Right lobe of liver (tissue), 6 donors: Measurements from ENCODE around the gene DDR2. TPM values are rescaled to one million over a fixed set of nuclear protein-coding genes. Genes with fewer than 3 reads are reported as not detected.
"Not testable (repeated sequence)": the region's sequence is repeated elsewhere in the genome, so short reads cannot be mapped to it uniquely, and the experiment has no call there.

ENCODE experiments used
- ATAC-seq, 4 donors: fragments of 200-7000 bp; cut with Tn5 transposase; one replicate each; pipeline ENCODE4 v1.9.1; 2020; ENCODE audit warnings: mild to moderate bottlenecking in 4 of 4, moderate library complexity in 4 of 4
- DNase-seq, 3 donors: peaks; one replicate each; pipeline ENCODE4 v3.0.0-alpha.2; 2020
- H3K27ac ChIP-seq, 3 donors: fragments of 200-600 bp; one replicate each; pipeline ENCODE4 v1.8.0; 2022
- H3K27me3 ChIP-seq, 2 donors: fragments of 200-600 bp; one replicate each; pipeline ENCODE4 v1.8.0; 2022
- H3K36me3 ChIP-seq, 4 donors: fragments of 200-600 bp; sonication (generic) in 1 of 4; one replicate each; pipeline versions ENCODE4 v1.5.1 to v1.8.0; 2017 to 2022; ENCODE audit warnings: control low read depth in 1 of 4
- H3K4me1 ChIP-seq, 4 donors: fragments of 200-600 bp; sonication (generic) in 1 of 4; one replicate each; pipeline versions ENCODE4 v1.5.1 to v1.8.0; 2017 to 2022; ENCODE audit warnings: control low read depth in 1 of 4
- H3K4me3 ChIP-seq, 3 donors: fragments of 200-600 bp; one replicate each; pipeline ENCODE4 v1.8.0; 2022
- H3K9me3 ChIP-seq, 4 donors: fragments of 200-600 bp; sonication (generic) in 1 of 4; one replicate each; pipeline versions ENCODE4 v1.5.1 to v1.8.0; 2017 to 2022; ENCODE audit warnings: control low read depth in 1 of 4
- POLR2A ChIP-seq: fragments of 450-650 bp; IDR thresholded peaks from one replicate; pipeline ENCODE4 v1.6.1; 2017; ENCODE audit warnings: antibody characterized with exemption, mild to moderate bottlenecking
- WGBS: methylation state at CpG from one replicate; pipeline ENCODE4 v1.1.6; 2018; ENCODE audit warnings: low coverage, low lambda C conversion rate; ENCODE audit not compliant: insufficient coverage; ENCODE audit errors: missing lambda C conversion rate; 5-methylcytosine and 5-hydroxymethylcytosine counted together
- intact Hi-C, 2 donors: fragments of 100-400 bp; cut with DNase I; formaldehyde crosslinking; loops; one replicate each; pipeline versions ENCODE4 v1.11.2 to v1.14.1; 2022
- total RNA-seq, 6 experiments: library from RNA; depleted of rRNA in 2 of 6; stranded (reverse); fragments of >200 nt in 2 of 6; fragmentation: NEBNext Ultra II Directional in 3 of 6; extraction: Animal tissue kit (Norgen Biotek cat#: 25700) in 3 of 6; gene quantifications; one replicate each; pipeline versions ENCODE4 v1.1.0 to v1.2.4, GENCODE V29; 2016 to 2023
- TF ChIP-seq, protein P1 (sequence below), 4 donors: fragments of 200-600 bp in 3 of 4; fragments of 450-650 bp in 1 of 4; IDR thresholded peaks; one replicate each; pipeline versions ENCODE4 v1.5.1 to v1.8.0; 2016 to 2022; ENCODE audit warnings: antibody characterized with exemption in 4 of 4, mild to moderate bottlenecking in 2 of 4
- donor health status: DM: no; HTN: yes; CAD: no.
- donor health status: DM: no; HTN: no; CAD: no.
- donor health status: DM: no; HTN: no; CAD: no.
- donor health status: DM: no; HTN: yes; CAD: no.
- donor health status: DM: no; HTN: yes; CAD: no.

The DDR2 gene
- total RNA-seq, 6 experiments from 2014 or later: 2.7 to 4.7 (median 3.1) TPM

DNA sequence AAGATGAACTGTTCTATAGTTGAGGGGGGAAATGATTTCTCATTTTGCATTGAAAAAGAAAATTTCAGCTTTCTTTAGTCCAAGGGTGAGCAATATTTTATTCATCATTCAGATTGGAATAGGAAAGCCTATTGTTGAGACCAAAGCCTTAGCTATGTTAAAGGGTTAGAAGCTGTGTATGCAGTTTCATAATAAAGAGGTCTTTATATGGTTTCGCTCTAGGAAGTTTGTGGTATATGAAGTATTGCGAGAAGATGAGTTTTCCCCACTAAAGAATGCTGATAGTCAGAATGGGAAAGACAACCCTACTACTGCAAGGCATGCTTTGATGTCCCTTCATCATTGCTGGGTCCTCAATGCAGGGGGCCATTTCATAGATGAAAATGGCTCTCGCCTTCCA is 42.2 kb upstream of the DDR2 start:
- no peak for ATAC-seq
- no peak for DNase-seq
- H3K4me1 ChIP-seq: no peaks in the 10 kb centered on the region
- no peak overlapping the region for H3K27ac ChIP-seq
- no peak overlapping the region for H3K4me3 ChIP-seq
- TF ChIP-seq, protein P1, sequence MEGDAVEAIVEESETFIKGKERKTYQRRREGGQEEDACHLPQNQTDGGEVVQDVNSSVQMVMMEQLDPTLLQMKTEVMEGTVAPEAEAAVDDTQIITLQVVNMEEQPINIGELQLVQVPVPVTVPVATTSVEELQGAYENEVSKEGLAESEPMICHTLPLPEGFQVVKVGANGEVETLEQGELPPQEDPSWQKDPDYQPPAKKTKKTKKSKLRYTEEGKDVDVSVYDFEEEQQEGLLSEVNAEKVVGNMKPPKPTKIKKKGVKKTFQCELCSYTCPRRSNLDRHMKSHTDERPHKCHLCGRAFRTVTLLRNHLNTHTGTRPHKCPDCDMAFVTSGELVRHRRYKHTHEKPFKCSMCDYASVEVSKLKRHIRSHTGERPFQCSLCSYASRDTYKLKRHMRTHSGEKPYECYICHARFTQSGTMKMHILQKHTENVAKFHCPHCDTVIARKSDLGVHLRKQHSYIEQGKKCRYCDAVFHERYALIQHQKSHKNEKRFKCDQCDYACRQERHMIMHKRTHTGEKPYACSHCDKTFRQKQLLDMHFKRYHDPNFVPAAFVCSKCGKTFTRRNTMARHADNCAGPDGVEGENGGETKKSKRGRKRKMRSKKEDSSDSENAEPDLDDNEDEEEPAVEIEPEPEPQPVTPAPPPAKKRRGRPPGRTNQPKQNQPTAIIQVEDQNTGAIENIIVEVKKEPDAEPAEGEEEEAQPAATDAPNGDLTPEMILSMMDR (IDR thresholded peaks at IDR 0.05): no peak
- TF ChIP-seq POLR2A: no peak
- no peaks in the 10 kb centered on the region for H3K9me3 ChIP-seq
- WGBS: 96% methylated on average over 3 of the region's 3 CpGs
- no peaks in the 10 kb centered on the region for H3K27me3 ChIP-seq
- intact Hi-C loops: no loop called here
- H3K36me3 ChIP-seq: peaks cover 0 to 57% (median 7%) of the 10 kb centered on the region in 4 donors

DNA sequence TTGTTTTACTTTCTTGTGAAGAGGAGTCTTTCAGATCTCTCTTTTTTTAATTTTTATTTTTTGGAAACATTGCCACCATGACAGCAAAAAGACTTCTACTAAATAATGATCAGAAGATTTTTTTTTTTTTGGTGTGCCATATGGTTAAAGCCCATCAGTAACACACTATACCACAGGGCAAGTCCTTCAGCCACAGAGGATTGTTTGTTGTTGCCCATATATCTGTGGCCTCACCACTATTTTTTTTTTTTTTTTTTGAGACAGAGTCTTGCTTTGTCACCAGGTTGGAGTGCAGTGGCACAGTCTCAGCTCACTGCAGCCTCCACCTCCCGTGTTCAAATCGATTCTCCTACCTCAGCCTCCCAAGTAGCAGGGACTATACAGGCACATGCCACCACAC is 41.6 kb upstream of the DDR2 start:
- intact Hi-C loops: no loop called here
- no peaks in the 10 kb centered on the region for H3K9me3 ChIP-seq
- WGBS: no CpG with 5 or more reads among the region's 2 CpGs
- H3K4me3 ChIP-seq: no peak overlapping the region
- H3K27me3 ChIP-seq: no peaks in the 10 kb centered on the region
- peaks cover 0 to 57% (median 7%) of the 10 kb centered on the region in 4 donors for H3K36me3 ChIP-seq
- peaks cover 0 to under 1% (median 0%) of the 10 kb centered on the region in 4 donors for H3K4me1 ChIP-seq
- ATAC-seq: no peak
- H3K27ac ChIP-seq: no peak overlapping the region
- no peak for DNase-seq
- TF ChIP-seq, protein P1 (IDR thresholded peaks at IDR 0.05): no peak
- TF ChIP-seq POLR2A: no peak

DNA sequence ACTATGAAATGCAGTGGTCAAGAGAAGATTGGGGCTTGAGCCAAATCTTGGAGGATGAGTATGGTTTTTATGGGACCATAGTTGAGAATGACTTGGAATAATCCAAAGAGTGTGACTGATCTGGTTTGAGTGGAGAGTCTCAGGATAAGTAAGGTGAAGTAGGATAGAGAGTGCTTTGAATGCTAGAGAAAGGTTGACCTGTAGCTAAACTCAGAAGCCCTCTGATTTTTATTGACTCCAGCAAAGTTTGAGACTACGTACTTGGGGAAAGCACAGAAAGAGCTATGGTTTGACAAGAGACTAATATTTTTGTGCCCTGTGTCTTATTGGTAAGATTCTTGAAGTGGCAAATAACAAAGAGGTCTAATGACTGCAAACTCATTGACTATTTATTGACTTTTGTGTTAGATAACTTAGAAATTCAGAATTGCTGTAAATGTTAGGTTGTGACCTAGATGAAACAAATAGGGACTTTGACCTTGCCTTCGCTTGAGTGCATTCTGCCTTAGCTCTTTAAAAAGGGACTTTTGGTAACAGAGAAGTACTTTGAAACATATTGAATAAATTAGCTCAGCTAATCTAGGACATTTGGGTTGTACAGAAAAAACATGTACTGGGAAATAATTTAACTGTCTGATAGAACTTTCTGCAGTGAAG is 35.6 kb upstream of the DDR2 start:
- intact Hi-C loops: no loop called here
- H3K27ac ChIP-seq: peak overlapping the region; percentile 12 to 69 (median 65)
- peaks cover 0 to 31% (median 13%) of the 10 kb centered on the region in 4 donors for H3K36me3 ChIP-seq
- H3K4me1 ChIP-seq: peaks cover 0 to 23% (median 7%) of the 10 kb centered on the region in 4 donors
- DNase-seq (no peak), ATAC-seq (peak; percentile 90 to 94 (median 92))
- 24% methylated on average over 2 of the region's 2 CpGs for WGBS
- no peaks in the 10 kb centered on the region for H3K9me3 ChIP-seq
- no peaks in the 10 kb centered on the region for H3K27me3 ChIP-seq
- H3K4me3 ChIP-seq: no peak overlapping the region
- TF ChIP-seq, protein P1 (IDR thresholded peaks at IDR 0.05): no peak
- no peak for TF ChIP-seq POLR2A

DNA sequence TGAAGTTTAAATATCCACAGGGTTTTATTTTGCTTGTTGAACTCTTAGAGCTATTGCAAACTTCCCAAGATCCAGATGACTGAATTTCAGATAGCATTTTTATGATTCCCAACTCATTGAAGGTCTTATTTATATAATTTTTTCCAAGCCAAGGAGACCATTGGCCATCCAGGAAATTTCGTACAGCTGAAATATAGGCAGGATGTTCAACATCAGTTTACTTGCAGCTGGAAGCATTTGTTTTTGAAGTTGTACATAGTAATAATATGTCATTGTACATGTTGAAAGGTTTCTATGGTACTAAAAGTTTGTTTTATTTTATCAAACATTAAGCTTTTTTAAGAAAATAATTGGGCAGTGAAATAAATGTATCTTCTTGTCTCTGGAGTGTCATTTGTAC is 32.8 kb upstream of the DDR2 start:
- ATAC-seq: no peak
- intact Hi-C loops: no loop called here
- WGBS: 94% methylated on average over 1 of the region's 1 CpG
- TF ChIP-seq POLR2A: no peak
- TF ChIP-seq, protein P1 (IDR thresholded peaks at IDR 0.05): no peak
- no peak for DNase-seq
- Histone ChIP-seq H3K27ac (no peak overlapping the region), H3K27me3 (no peaks in the 10 kb centered on the region), H3K4me3 (no peak overlapping the region), H3K9me3 (no peaks in the 10 kb centered on the region), H3K36me3 (peaks cover 0 to 21% (median 9%) of the 10 kb centered on the region in 4 donors), H3K4me1 (peaks cover 0 to 23% (median 7%) of the 10 kb centered on the region in 4 donors)

DNA sequence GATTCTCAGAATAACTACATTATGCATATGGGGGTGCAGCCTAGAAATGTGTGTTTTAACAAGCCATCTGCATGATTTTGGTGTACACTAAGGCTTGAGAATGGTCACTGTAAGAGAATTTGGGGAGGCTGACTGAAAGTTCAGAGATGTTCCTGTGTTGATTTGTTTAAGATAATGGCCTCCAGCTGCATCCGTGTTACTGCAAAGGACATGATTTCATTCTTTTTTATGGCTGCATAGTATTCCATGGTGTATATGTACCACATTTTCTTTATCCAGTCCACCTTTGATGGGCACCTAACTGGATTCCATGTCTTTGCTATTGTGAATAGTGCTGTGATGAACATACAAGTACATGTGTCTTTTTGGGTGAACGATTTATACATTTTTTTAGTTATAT is 29.1 kb upstream of the DDR2 start:
- WGBS: 100% methylated on average over 2 of the region's 2 CpGs
- ATAC-seq, H3K4me3 ChIP-seq, DNase-seq, H3K27me3 ChIP-seq, intact Hi-C loops, H3K27ac ChIP-seq, H3K9me3 ChIP-seq, H3K4me1 ChIP-seq: not testable (repeated sequence)
- peaks cover 0 to 21% (median 9%) of the 10 kb centered on the region in 4 donors for H3K36me3 ChIP-seq
